Measurements from ENCODE around the gene MAEA.

MAEA gene

GRCh38 chr4:1309261-1310010 is 19.7 kb downstream of the MAEA start:
- Mint-ChIP-seq H3K4me1 (ENCODE audit: low read depth) (peaks cover 54% of the 10 kb centered on the region), H3K27ac (peak overlapping the region; percentile 75), H3K27me3 (no peaks in the 10 kb centered on the region), H3K9me3 (no peaks in the 10 kb centered on the region), H3K4me3 (peak overlapping the region; percentile 71), H3K36me3 (ENCODE audit: low read depth) (peaks cover 72% of the 10 kb centered on the region)
- intact Hi-C loops (cut with micrococcal nuclease), result no loop called here

DNA sequence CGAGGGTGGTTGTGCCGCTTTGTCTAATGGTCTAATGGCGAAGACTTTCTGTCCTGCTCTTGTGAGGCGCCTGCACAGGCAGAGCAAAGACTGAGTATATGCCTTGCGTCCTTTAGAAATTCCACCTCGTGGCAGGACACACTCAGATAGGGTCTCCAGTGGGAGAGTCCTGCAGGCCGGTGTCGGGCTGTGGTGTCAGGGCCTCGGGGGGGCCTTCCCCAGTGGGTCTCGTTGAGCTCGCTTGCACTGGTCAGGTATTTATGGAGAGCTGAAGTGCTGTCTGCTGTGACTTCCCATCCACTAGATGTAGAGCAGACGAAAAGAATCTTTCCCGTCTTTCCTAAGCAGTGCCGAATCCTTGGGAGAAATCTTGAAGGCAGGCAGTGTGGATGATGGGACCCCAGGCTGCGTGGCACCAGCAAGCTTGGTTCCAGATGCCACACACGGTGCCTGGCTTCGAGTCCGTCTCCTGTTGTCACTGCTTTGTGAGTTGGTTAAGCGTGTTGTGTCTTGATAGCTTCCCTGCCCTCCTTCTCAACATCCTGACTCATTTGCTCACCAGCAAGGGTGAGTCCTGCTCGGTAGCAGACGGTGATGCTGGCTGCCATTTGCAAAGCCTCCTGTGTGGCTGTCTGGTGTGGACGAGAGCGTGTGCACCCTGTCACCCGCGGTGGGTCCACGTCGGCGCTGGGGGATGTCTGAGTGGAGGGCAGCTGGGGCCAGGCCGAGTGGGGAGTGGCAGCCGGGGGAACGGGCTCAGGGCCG is 20.5 kb downstream of the MAEA start:
- intact Hi-C loops (cut with micrococcal nuclease), result no loop called here
- Mint-ChIP-seq H3K27me3 (no peaks in the 10 kb centered on the region), H3K4me1 (ENCODE audit: low read depth) (peaks cover 49% of the 10 kb centered on the region), H3K4me3 (peak overlapping the region; percentile 71), H3K9me3 (no peaks in the 10 kb centered on the region), H3K36me3 (ENCODE audit: low read depth) (peaks cover 72% of the 10 kb centered on the region), H3K27ac (peak overlapping the region; percentile 75)

DNA sequence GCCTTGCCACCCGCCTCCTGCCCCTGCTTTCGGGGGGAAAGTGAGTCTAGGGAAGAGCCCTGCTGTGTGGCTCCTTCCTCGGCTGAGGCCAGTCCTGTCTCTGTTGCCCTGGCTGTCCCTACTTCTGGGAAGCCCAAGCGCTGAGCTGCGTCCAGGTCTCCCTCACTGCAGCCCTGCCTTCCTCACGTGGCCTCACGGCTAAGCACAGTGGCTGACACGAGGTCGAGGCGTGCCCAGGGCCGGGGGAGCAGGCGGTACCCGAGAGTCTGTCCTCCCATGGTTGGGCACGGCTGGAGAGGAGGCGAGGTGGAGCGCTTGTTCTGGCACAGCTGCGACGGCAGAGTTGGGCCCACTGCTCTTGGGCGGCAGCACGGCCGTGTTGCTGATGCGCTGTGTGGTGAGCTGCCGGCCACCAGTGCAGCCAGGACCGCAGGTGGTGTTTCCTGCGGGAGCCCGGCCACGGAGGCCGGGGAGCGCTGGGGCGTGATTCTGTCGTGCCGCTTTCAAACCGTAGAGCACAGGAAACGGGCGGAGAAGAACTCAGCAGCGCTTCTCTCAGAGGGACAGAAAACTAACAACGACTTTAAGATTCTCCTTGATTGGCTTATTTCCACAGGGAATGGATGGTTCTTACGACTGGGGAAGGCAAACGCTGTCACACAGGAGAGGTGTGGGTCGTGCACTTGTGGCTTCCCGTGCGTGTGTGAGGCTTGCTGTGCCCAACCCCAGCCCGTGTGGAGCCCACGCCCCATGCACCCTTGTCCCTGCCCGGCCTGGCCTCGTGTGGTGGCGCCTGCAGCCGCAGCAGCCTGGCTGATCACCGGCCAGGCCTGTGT is 21.3 kb downstream of the MAEA start:
- intact Hi-C loops (cut with micrococcal nuclease), result no loop called here
- no peak overlapping the region for H3K27ac Mint-ChIP-seq
- peaks cover 42% of the 10 kb centered on the region for H3K4me1 Mint-ChIP-seq (ENCODE audit: low read depth)

DNA sequence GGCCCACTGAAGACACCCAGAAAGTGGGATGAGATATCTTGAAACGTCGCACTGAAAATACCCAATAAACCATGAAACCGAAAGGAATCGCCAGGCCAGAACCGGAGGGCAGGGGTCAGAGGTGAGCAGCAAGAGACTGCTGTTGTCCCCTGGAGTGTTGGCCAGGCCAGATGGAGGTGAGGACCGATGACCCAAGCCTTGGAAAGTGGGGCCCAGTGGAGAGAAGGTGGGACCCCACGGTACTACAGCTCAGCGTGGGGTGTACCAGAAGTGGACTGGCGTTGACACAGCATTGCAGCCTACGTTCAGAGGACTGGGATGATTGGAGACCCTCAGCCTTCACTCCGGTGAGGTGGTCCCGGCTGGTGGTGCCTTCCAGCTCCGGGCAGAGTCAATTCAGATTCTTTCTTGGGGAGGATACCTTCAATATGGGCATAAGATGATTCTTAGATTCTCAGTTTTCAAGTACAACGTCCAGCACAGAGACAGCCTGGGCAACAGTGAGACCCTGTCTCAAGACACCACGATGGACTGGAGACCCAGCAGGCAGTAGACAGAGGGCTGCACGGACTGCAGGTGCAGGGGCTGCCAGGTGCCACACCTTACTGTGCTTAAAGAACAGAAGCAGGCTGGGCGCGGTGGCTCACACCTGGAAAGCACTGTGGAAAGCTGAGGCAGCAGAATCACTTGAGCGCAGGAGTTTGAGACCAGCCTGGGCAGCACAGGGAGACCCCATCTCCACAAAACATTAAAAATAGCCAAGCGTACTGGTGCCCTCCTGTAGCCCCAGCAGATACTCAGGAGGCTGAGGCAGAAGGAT is 23.3 kb downstream of the MAEA start:
- no peaks in the 10 kb centered on the region for H3K27me3 Mint-ChIP-seq
- no peak overlapping the region for H3K27ac Mint-ChIP-seq
- H3K36me3 Mint-ChIP-seq (ENCODE audit: low read depth), result peaks cover 81% of the 10 kb centered on the region
- peaks cover 26% of the 10 kb centered on the region for H3K4me1 Mint-ChIP-seq (ENCODE audit: low read depth)
- intact Hi-C loops (cut with micrococcal nuclease), result no loop called here
- H3K4me3 Mint-ChIP-seq, result no peak overlapping the region
- H3K9me3 Mint-ChIP-seq, result no peaks in the 10 kb centered on the region

More for the DNA sequence above, 21.3 kb downstream of the MAEA start:
- no peak overlapping the region for H3K4me3 Mint-ChIP-seq
- H3K9me3 Mint-ChIP-seq, result no peaks in the 10 kb centered on the region
- H3K27me3 Mint-ChIP-seq, result no peaks in the 10 kb centered on the region
- H3K36me3 Mint-ChIP-seq (ENCODE audit: low read depth), result peaks cover 72% of the 10 kb centered on the region

- H3K9me3 Mint-ChIP-seq, result no peaks in the 10 kb centered on the region
- intact Hi-C loops (cut with micrococcal nuclease), result no loop called here
These were observed 25.6 kb downstream of the MAEA start for GRCh38 chr4:1315306-1315705.

DNA sequence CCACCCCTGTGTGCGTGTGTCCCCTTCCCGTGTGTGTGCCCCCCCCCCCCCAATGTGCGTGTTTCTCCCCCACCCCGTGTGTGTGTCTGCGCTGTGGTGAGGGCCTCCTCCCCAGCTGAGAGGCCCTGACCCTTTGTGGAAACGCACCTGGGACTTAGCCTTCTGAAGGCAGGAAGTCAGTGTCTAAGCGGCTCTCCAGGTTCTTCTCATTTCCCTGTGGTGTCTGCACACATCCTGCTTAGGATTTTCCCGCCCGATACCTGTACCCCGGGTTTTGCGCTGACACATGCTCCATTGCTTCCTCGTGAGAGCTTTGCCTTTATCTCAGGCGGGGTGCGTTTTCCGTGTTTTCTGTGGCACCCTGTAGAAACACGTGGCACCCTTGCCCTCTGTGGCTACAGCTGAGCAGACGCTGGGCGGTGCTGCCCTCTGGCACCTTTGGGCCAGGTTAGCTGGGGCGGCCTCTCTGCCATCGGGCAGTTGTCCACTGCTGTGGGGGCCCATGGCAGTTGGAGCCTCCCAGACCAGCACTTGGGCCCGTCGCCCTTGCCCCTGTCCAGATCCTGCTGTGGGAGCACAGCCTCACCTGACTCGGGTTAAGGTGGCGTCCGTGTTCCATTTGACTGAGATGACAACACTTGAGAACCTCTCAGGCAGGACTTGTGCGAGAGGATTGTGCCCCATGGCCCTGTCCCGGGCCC is 26.3 kb downstream of the MAEA start:
- Mint-ChIP-seq H3K9me3 (no peaks in the 10 kb centered on the region), H3K36me3 (ENCODE audit: low read depth) (peaks cover 88% of the 10 kb centered on the region), H3K4me1 (ENCODE audit: low read depth) (no peaks in the 10 kb centered on the region), H3K27me3 (no peaks in the 10 kb centered on the region), H3K4me3 (no peak overlapping the region), H3K27ac (no peak overlapping the region)
- intact Hi-C loops (cut with micrococcal nuclease), result no loop called here

More at GRCh38 chr4:1315306-1315705, 25.6 kb downstream of the MAEA start:
- H3K36me3 Mint-ChIP-seq (ENCODE audit: low read depth), result peaks cover 90% of the 10 kb centered on the region
- H3K27ac Mint-ChIP-seq, result no peak overlapping the region
- no peak overlapping the region for H3K4me3 Mint-ChIP-seq
- H3K4me1 Mint-ChIP-seq (ENCODE audit: low read depth), result peaks cover 3% of the 10 kb centered on the region
- H3K27me3 Mint-ChIP-seq, result no peaks in the 10 kb centered on the region

- H3K4me1 Mint-ChIP-seq (ENCODE audit: low read depth), result no peaks in the 10 kb centered on the region
- H3K36me3 Mint-ChIP-seq (ENCODE audit: low read depth), result peaks cover 88% of the 10 kb centered on the region
- H3K27ac Mint-ChIP-seq, result no peak overlapping the region
- intact Hi-C loops (cut with micrococcal nuclease), result no loop called here
- no peaks in the 10 kb centered on the region for H3K27me3 Mint-ChIP-seq
- H3K9me3 Mint-ChIP-seq, result no peaks in the 10 kb centered on the region
- H3K4me3 Mint-ChIP-seq, result no peak overlapping the region
These were observed 27.0 kb downstream of the MAEA start for GRCh38 chr4:1316537-1317168.

DNA sequence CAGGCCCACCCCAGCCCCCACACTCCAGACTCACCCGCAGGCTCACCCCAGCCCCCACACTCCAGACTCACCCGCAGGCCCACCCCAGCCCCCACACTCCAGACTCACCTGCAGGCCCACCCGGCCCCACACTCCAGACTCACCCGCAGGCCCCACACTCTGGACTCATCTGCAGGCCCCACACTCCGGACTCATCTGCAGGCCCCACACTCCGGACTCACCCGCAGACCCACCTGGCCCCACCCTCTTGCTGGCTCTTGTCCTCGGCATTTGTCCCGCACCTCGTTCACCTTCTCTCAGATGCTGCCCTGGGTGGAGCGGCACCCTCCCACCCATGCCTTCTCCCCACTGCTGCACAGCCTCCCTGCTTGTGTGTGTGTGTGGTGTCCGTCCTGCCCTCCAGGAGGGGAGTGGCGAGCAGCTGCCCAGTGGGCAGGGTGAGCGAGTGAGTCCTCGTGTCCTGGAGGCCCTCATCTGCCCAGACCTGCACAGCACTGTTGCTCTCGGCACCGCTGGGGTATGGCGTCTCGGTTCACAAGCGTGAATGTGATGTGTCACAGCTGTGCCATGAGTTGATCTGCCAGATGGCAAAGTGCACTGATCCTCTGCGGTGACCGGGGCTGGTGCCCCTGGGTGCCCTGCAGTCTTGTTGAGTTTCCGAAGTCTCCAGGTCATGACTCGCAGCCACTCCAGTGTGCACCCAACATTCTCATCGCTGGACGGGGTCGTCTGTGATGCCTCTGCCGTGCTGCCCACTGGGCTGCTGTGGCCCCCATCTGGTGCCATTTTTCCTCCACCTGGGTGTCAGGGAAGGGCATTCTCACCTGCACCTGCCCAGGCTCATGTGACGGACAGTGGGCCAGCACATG is 27.7 kb downstream of the MAEA start:
- no peaks in the 10 kb centered on the region for H3K4me1 Mint-ChIP-seq (ENCODE audit: low read depth)
- intact Hi-C loops (cut with micrococcal nuclease), result loop anchor here (1.0 kb wide), 1 partner anchor 34 kb away; no protein-coding TSS in a partner anchor
- H3K27ac Mint-ChIP-seq, result no peak overlapping the region
- H3K9me3 Mint-ChIP-seq, result no peaks in the 10 kb centered on the region
- H3K4me3 Mint-ChIP-seq, result no peak overlapping the region
- peaks cover 88% of the 10 kb centered on the region for H3K36me3 Mint-ChIP-seq (ENCODE audit: low read depth)
- H3K27me3 Mint-ChIP-seq, result no peaks in the 10 kb centered on the region

- no peaks in the 10 kb centered on the region for H3K4me1 Mint-ChIP-seq (ENCODE audit: low read depth)
- H3K36me3 Mint-ChIP-seq (ENCODE audit: low read depth), result peaks cover 85% of the 10 kb centered on the region
- no peak overlapping the region for H3K27ac Mint-ChIP-seq
- H3K9me3 Mint-ChIP-seq, result no peaks in the 10 kb centered on the region
- no peak overlapping the region for H3K4me3 Mint-ChIP-seq
- H3K27me3 Mint-ChIP-seq, result no peaks in the 10 kb centered on the region
- intact Hi-C loops (cut with micrococcal nuclease), result loop anchor here (1.0 kb wide), 1 partner anchor 33 kb away; no protein-coding TSS in a partner anchor
These were observed 28.3 kb downstream of the MAEA start for GRCh38 chr4:1318046-1318375.

DNA sequence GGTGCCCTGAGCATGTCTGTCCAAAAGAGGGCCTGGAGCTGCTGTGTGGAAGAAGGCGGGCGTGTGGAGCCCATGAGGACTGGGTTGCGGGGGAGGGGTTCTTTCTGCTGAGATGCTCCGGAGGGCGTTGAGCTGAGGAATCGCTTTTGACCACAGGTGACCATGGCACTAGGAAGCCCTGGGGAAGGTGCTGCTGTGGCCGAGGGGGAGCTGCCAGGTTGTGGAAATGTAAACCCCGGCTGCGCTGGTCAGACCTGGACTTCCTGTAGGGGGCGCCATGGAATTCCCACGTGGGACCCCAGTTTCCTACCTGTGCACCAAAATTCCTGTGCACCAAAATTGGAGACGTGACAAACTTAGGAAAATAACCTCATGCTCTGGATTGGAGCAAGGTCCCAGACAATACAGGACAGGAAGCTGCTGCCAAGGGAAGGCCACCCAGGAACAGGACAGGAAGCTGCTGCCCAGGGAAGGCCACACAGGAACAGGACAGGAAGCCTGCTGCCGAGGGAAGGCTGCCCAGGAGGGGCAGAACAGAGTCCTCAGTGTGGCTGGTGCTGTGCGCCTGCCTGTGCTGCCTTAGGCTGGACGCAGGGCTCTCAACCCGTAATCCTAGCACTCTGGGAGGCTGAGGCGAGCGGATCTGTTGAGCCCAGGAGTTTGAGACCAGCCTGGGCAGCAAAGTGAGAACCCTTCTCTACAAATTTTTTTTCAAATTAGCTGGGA is 29.0 kb downstream of the MAEA start:
- intact Hi-C loops (cut with micrococcal nuclease), result loop anchor here (1.0 kb wide), 1 partner anchor 33 kb away; no protein-coding TSS in a partner anchor
- H3K36me3 Mint-ChIP-seq (ENCODE audit: low read depth), result peaks cover 79% of the 10 kb centered on the region
- H3K4me1 Mint-ChIP-seq (ENCODE audit: low read depth), result no peaks in the 10 kb centered on the region
- H3K9me3 Mint-ChIP-seq, result no peaks in the 10 kb centered on the region
- H3K4me3 Mint-ChIP-seq, result no peak overlapping the region
- no peak overlapping the region for H3K27ac Mint-ChIP-seq
- H3K27me3 Mint-ChIP-seq, result no peaks in the 10 kb centered on the region

DNA sequence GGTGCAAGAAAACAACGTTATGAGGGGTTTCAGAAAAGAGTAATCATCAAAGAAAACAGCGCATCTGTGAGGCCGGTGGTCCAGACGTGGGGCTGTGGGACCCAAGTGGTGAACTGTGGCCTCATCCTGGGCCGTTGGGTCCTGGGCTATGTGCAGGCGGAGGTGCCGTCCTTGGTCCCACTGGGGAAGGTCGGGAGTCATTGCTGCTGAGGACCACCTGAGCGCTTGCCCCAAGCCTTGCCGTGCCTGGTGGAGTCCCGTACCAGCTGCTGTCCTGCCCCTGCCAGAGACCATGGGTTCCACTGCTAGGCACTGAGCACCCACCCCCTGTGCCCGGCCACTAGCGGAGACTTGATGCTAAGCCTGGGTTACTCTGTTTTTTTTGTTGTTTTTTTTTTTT is 31.8 kb downstream of the MAEA start:
- H3K27ac Mint-ChIP-seq, result no peak overlapping the region
- intact Hi-C loops (cut with micrococcal nuclease), result no loop called here

More for the DNA sequence above, 31.8 kb downstream of the MAEA start:
- Mint-ChIP-seq H3K4me3 (no peak overlapping the region), H3K4me1 (ENCODE audit: low read depth) (no peaks in the 10 kb centered on the region), H3K36me3 (ENCODE audit: low read depth) (peaks cover 51% of the 10 kb centered on the region), H3K9me3 (no peaks in the 10 kb centered on the region), H3K27me3 (no peaks in the 10 kb centered on the region)
